ENCODE data around the gene PTGFRN. TPM values are rescaled to one million over a fixed set of nuclear protein-coding genes. Genes with fewer than 3 reads are reported as not detected.

PTGFRN gene
- total and polyA plus RNA-seq, 2 of the 8 experiments (the other 6 are each of a cell fraction or from before 2014, with no cell fraction given) = 13.0 to 32.6 TPM

GRCh38 chr1:116912846-116913245 lies 3.1 kb downstream of the PTGFRN start (continued):
- TF ChIP-seq CHD7 (IDR thresholded peaks at IDR 0.05; ENCODE audit: insufficient replicate concordance, low read length) = no peak
- no peak for TF ChIP-seq HDAC2 (IDR thresholded peaks at IDR 0.05; ENCODE audit: borderline replicate concordance in 1 of 2, low read depth in 2 of 2, low read length in 2 of 2)
- TF ChIP-seq KDM4A (IDR thresholded peaks at IDR 0.05; ENCODE audit: low read depth, low read length, severe bottlenecking) = no peak
- no peak for TF ChIP-seq SRF (IDR thresholded peaks at IDR 0.05; ENCODE audit: low read depth, low read length)
- TF ChIP-seq SIX5 (IDR thresholded peaks at IDR 0.05; ENCODE audit: low read depth, low read length) = no peak
- TF ChIP-seq MAFK (IDR thresholded peaks at IDR 0.05; ENCODE audit: low read depth, low read length) = no peak
- TF ChIP-seq ATF3 (IDR thresholded peaks at IDR 0.05; ENCODE audit: insufficient read depth, low read depth, low read length) = no peak

Measured in H1 (cell line).